Brain microvascular endothelial cell (primary cell): ENCODE measurements around the gene JMJD1C.
A peak's percentile ranks its signal among the peaks of the same experiment; 100 is the strongest.

Experiments used
- DNase-seq: peaks from one replicate; pipeline ENCODE4 v3.0.0-alpha.2; 2020
- H3K27ac ChIP-seq: fragments of 250-450 bp; sonication (Bioruptor Pico); 2 replicates; pipeline ENCODE4 v1.5.1; 2020; ENCODE audit warnings: mild to moderate bottlenecking, moderate library complexity
- H3K27me3 ChIP-seq: fragments of 250-450 bp; sonication (Bioruptor Pico); replicated peaks from 2 replicates; pipeline ENCODE4 v1.5.1; 2020; ENCODE audit warnings: mild to moderate bottlenecking
- H3K36me3 ChIP-seq: fragments of 250-450 bp; sonication (Bioruptor Pico); replicated peaks from 2 replicates; pipeline ENCODE4 v1.5.1; 2020; ENCODE audit warnings: mild to moderate bottlenecking
- H3K4me3 ChIP-seq: 2 replicates; pipeline ENCODE4 v1.5.1; 2011; ENCODE audit warnings: low read depth, mild to moderate bottlenecking, control low read depth, low read length, moderate library complexity
- in situ Hi-C: cut with HindIII; loops from 2 replicates; pipeline ENCODE4 v1.10.0; 2017; ENCODE audit warnings: low sequenced_read_pairs, low pct_ligation_motif_present
- TF ChIP-seq, protein P1 (sequence below): IDR thresholded peaks from 2 replicates; pipeline ENCODE4 v1.5.1; 2011; ENCODE audit warnings: low read depth, mild to moderate bottlenecking, moderate library complexity, low read length, control low read depth, inconsistent platforms; ENCODE audit errors: missing control alignments

The JMJD1C gene

DNA sequence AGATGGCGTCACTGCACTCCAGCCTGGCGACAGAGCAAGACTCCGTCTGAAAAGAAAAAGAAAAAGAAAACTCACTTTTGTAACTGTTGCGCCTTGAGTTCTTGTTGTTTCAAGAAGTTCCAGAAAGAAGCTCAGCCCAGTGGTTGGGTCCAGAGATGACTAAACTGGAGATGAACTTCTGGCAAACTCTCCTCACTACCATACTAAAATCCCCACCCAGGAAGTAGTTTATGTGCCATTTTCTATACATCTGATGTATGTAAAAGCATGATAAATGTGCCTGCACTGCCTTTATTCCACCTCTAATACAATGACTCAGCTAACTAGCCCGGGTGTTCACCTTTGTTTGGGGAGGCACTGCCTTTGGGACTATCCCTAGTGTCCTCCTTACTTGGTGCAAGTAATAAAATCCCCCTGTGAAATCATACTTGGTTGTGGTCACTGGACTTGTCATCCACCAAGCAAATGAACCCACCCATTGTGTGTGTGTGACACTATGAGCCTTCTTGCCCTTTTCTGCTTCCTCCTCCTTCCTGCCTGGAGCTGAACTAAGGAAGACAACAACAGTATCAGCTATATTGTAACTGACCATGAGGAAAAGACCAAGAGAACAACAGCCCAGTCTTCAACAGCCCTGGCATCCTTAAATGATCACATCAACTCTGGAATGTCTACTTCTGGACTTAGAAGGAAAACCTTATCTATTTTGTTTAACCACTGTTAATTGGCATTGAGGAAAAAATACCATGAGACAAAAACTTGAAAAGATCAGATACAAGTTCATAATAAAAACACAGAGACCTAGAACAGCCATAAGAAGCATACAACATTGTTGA, 33.6 kb downstream of the JMJD1C start:
- peak overlapping the region; percentile 29 for H3K27ac ChIP-seq
- in situ Hi-C loops: no loop called here
- H3K27me3 ChIP-seq: no peaks in the 10 kb centered on the region
- TF ChIP-seq, protein P1, sequence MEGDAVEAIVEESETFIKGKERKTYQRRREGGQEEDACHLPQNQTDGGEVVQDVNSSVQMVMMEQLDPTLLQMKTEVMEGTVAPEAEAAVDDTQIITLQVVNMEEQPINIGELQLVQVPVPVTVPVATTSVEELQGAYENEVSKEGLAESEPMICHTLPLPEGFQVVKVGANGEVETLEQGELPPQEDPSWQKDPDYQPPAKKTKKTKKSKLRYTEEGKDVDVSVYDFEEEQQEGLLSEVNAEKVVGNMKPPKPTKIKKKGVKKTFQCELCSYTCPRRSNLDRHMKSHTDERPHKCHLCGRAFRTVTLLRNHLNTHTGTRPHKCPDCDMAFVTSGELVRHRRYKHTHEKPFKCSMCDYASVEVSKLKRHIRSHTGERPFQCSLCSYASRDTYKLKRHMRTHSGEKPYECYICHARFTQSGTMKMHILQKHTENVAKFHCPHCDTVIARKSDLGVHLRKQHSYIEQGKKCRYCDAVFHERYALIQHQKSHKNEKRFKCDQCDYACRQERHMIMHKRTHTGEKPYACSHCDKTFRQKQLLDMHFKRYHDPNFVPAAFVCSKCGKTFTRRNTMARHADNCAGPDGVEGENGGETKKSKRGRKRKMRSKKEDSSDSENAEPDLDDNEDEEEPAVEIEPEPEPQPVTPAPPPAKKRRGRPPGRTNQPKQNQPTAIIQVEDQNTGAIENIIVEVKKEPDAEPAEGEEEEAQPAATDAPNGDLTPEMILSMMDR: no peak
- no peak overlapping the region for H3K4me3 ChIP-seq
- H3K36me3 ChIP-seq: no peaks in the 10 kb centered on the region
- peak; percentile 45 for DNase-seq

DNA sequence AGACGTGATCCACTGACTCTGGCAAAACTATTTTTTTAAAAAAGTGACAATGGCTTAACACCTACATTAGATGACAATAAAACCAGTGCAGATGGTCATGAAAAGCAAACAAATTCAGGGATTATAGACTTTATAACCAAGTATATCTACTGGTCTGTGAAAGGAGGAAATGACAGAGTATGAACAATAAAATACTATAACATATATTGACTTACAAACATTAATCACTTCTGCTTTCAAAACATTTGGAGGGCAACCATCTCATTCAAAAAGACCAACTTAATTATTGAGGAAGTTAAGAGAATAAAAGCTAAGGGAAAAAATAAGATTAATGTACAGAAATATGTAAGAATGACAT, 34.8 kb downstream of the JMJD1C start:
- TF ChIP-seq, protein P1: no peak
- Histone ChIP-seq H3K27me3 (no peaks in the 10 kb centered on the region), H3K36me3 (no peaks in the 10 kb centered on the region), H3K27ac (peak overlapping the region; percentile 88), H3K4me3 (no peak overlapping the region)
- no peak for DNase-seq
- in situ Hi-C loops: no loop called here

DNA sequence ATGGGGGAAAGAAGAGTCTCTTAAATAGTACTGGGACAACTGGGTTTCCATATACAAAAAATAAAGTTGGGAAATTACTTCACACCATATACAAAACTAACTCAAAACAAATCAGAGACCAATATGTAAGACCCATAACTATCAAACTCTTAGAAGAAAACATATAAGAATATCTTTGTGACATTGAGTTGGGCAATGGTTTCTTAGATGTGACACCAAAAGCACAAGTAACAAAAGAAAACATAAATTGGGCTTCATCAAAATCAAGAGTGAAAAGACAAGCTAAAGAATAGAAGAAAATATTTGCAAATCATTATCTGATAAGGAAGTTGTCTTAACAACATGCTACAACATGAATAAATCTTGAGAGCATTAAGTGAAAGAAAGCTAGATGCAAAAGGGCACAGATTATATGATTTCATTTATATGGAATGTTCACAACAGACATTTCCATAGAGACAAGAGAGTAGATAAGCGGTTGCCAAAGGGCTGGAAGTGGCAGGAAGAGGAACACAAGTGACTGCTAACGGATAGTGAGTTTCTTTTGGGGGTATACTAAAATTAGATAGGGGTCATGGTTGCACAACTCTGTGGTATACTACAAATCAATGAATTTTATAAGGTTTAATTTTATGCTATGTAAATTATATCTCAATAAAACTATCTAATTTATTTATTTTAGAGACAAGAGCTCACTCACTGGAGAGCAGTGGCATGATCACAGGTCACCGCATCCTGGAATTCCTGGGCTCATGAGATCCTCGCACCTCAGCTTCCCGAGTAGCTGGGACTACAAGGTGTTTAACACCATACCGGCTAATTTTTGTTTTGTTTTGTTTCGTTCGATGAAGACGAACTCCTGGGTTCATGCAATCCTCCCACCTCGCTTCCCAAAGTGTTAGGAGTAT, 35.4 kb downstream of the JMJD1C start:
- TF ChIP-seq, protein P1: no peak
- peak; percentile 76 for DNase-seq
- in situ Hi-C loops: no loop called here
- H3K4me3 ChIP-seq: no peak overlapping the region
- no peaks in the 10 kb centered on the region for H3K27me3 ChIP-seq
- no peaks in the 10 kb centered on the region for H3K36me3 ChIP-seq
- H3K27ac ChIP-seq: peak overlapping the region; percentile 88

DNA sequence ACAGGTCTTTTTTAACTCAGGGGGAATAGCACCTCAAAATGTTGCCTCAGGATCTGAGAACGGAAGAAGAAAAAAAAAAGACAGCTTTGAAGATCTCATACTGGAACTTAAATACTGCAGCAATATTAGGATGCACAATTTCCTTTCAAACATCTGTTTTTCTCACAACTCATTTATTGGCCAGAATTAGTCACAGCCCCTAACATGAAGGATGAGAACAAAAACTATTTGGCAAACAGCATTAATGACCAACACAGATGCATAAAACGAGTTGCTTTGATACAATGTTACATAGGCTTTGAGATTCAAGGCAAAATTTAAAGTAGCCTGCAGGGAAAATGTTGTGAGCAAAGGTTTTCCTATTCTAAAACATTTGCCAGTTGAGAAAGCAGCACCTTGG, 36.5 kb downstream of the JMJD1C start:
- H3K27me3 ChIP-seq: no peaks in the 10 kb centered on the region
- no peaks in the 10 kb centered on the region for H3K36me3 ChIP-seq
- in situ Hi-C loops: no loop called here
- peak overlapping the region; percentile 88 for H3K27ac ChIP-seq
- DNase-seq: no peak
- TF ChIP-seq, protein P1: no peak
- H3K4me3 ChIP-seq: no peak overlapping the region

DNA sequence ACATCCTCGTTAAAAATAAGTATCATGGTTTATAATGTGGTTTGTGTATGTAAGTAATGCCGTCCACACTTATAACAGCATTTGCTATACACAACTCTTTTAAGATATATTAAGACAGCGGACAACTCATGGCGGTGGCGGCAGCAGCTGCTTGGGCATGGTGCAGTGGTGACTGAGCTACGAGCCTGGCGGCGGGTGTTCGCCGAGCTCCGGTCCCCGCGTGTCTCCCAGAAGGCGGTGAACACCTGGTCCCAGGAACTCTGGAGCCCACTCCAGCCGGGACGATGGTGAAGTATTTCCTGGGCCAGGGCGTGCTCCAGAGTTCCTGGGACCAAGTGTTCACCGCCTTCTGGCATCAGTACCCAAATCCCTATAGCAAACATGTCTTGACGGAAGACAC, 38.8 kb downstream of the JMJD1C start:
- no peak for DNase-seq
- Histone ChIP-seq H3K27me3 (no peaks in the 10 kb centered on the region), H3K27ac (no peak overlapping the region), H3K36me3 (no peaks in the 10 kb centered on the region), H3K4me3 (no peak overlapping the region)
- TF ChIP-seq, protein P1: no peak
- in situ Hi-C loops: no loop called here
